ENCODE results near the gene NT5C2. TPM values are rescaled to one million over a fixed set of nuclear protein-coding genes. Genes with fewer than 3 reads are reported as not detected.
A peak's percentile ranks its signal among the peaks of the same experiment; 100 is the strongest.
"Not testable (repeated sequence)": the region's sequence is repeated elsewhere in the genome, so short reads cannot be mapped to it uniquely, and the experiment has no call there.

The NT5C2 gene
- polyA plus RNA-seq, 3 donors: 68.6 to 116 (median 81.8) TPM

- Histone ChIP-seq H3K27me3 (ENCODE audit: control insufficient read depth in 2 of 2, insufficient read depth in 2 of 2, low read length in 2 of 2) (no peaks in the 10 kb centered on the region), H2AFZ (ENCODE audit: insufficient read depth, low read depth, low read length, poor library complexity, severe bottlenecking) (no peak overlapping the region), H3K9me3 (replicated peaks in 1 of 2; ENCODE audit: control insufficient read depth in 1 of 2, insufficient read depth in 1 of 2, low read length in 2 of 2) (peaks cover 0 to 5% of the 10 kb centered on the region in 2 donors), H3K79me2 (ENCODE audit: insufficient read depth, low read length) (peaks cover 36% of the 10 kb centered on the region), H3K36me3 (replicated peaks in 1 of 2; ENCODE audit: control insufficient read depth in 1 of 2, insufficient read depth in 2 of 2, low read length in 2 of 2) (peaks cover 32 to 70% of the 10 kb centered on the region in 2 donors), H4K20me1 (ENCODE audit: insufficient read depth, low read length) (peaks cover 70% of the 10 kb centered on the region), H3K9ac (ENCODE audit: insufficient read depth, low read length, poor library complexity, severe bottlenecking) (no peak overlapping the region), H3K4me1 (ENCODE audit: control insufficient read depth in 1 of 2, insufficient read depth in 2 of 2, low read length in 2 of 2) (no peaks in the 10 kb centered on the region), H3K27ac (ENCODE audit: low read depth in 1 of 2, low read length in 2 of 2) (peak overlapping the region in 1 of 2 donors; percentile 9), H3K4me2 (replicated peaks; ENCODE audit: extremely low read depth, low read length, poor library complexity, severe bottlenecking) (no peak overlapping the region), H3K4me3 (replicated peaks in 1 of 3; ENCODE audit: low read depth in 2 of 3, low read length in 3 of 3) (no peak overlapping the region)
- Mint-ChIP-seq H3K4me1 (peaks cover 6% of the 10 kb centered on the region), H3K27ac (peak overlapping the region in 2 of 7 donors; percentile 30 to 79), H3K9me3 (peaks cover 6 to 16% (median 11%) of the 10 kb centered on the region in 7 donors), H3K4me3 (no peak overlapping the region), H3K27me3 (ENCODE audit: low read depth in 3 of 3) (no peaks in the 10 kb centered on the region), H3K36me3 (peaks cover 47 to 73% of the 10 kb centered on the region in 2 donors)
- DNase-seq: no peak
- intact Hi-C loops (cut with micrococcal nuclease): no loop called here
- WGBS (ENCODE audit: insufficient coverage): no CpG with 5 or more reads among the region's 1 CpG
- TF ChIP-seq, protein P1, sequence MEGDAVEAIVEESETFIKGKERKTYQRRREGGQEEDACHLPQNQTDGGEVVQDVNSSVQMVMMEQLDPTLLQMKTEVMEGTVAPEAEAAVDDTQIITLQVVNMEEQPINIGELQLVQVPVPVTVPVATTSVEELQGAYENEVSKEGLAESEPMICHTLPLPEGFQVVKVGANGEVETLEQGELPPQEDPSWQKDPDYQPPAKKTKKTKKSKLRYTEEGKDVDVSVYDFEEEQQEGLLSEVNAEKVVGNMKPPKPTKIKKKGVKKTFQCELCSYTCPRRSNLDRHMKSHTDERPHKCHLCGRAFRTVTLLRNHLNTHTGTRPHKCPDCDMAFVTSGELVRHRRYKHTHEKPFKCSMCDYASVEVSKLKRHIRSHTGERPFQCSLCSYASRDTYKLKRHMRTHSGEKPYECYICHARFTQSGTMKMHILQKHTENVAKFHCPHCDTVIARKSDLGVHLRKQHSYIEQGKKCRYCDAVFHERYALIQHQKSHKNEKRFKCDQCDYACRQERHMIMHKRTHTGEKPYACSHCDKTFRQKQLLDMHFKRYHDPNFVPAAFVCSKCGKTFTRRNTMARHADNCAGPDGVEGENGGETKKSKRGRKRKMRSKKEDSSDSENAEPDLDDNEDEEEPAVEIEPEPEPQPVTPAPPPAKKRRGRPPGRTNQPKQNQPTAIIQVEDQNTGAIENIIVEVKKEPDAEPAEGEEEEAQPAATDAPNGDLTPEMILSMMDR (IDR thresholded peaks at IDR 0.05): no peak
Measured at GRCh38 chr10:103130910-103131309, 62.2 kb downstream of the NT5C2 start.

DNA sequence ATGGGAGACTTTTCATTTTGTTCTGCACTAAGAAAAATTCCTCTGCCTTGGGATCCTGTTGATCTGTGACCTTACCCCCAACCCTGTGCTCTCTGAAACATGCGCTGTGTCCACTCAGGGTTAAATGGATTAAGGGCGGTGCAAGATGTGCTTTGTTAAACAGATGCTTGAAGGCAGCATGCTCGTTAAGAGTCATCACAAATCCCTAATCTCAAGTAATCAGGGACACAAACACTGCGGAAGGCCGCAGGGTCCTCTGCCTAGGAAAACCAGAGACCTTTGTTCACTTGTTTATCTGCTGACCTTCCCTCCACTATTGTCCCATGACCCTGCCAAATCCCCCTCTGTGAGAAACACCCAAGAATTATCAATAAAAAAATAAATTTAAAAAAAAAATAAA is 62.9 kb downstream of the NT5C2 start:
- not testable (repeated sequence) for H3K4me3 Mint-ChIP-seq; H3K9ac ChIP-seq (ENCODE audit: insufficient read depth, low read length, poor library complexity, severe bottlenecking)

More for the DNA sequence above, 62.9 kb downstream of the NT5C2 start:
- H3K9me3 ChIP-seq (replicated peaks in 1 of 2; ENCODE audit: control insufficient read depth in 1 of 2, insufficient read depth in 1 of 2, low read length in 2 of 2); H3K27ac Mint-ChIP-seq; H3K4me1 ChIP-seq (ENCODE audit: control insufficient read depth in 1 of 2, insufficient read depth in 2 of 2, low read length in 2 of 2); H3K4me2 ChIP-seq (replicated peaks; ENCODE audit: extremely low read depth, low read length, poor library complexity, severe bottlenecking); intact Hi-C loops (cut with micrococcal nuclease); H2AFZ ChIP-seq (ENCODE audit: insufficient read depth, low read depth, low read length, poor library complexity, severe bottlenecking); H3K27ac ChIP-seq (ENCODE audit: low read depth in 1 of 2, low read length in 2 of 2); H3K4me3 ChIP-seq (replicated peaks in 1 of 3; ENCODE audit: low read depth in 2 of 3, low read length in 3 of 3); H3K27me3 ChIP-seq (ENCODE audit: control insufficient read depth in 2 of 2, insufficient read depth in 2 of 2, low read length in 2 of 2); H3K27me3 Mint-ChIP-seq (ENCODE audit: low read depth in 3 of 3); H3K4me1 Mint-ChIP-seq; DNase-seq: not testable (repeated sequence)
- peaks cover 5 to 13% (median 7%) of the 10 kb centered on the region in 7 donors for H3K9me3 Mint-ChIP-seq
- Histone ChIP-seq H3K36me3 (replicated peaks in 1 of 2; ENCODE audit: control insufficient read depth in 1 of 2, insufficient read depth in 2 of 2, low read length in 2 of 2) (peaks cover 29 to 70% of the 10 kb centered on the region in 2 donors), H3K79me2 (ENCODE audit: insufficient read depth, low read length) (peaks cover 43% of the 10 kb centered on the region), H4K20me1 (ENCODE audit: insufficient read depth, low read length) (peaks cover 70% of the 10 kb centered on the region)
- peaks cover 47 to 71% of the 10 kb centered on the region in 2 donors for H3K36me3 Mint-ChIP-seq
- WGBS (ENCODE audit: insufficient coverage): no CpG with 5 or more reads among the region's 5 CpGs

All from CD14-positive monocyte (primary cell).